GM19463 (cell line): ENCODE measurements around the gene ARHGEF1.

Experiments used
- ATAC-seq: cut with Tn5 transposase; IDR thresholded peaks from one replicate; pipeline ENCODE4 v1.9.1; 2021; ENCODE audit warnings: mild to moderate bottlenecking, moderate library complexity; ENCODE audit not compliant: unreplicated experiment

Gene ARHGEF1

DNA sequence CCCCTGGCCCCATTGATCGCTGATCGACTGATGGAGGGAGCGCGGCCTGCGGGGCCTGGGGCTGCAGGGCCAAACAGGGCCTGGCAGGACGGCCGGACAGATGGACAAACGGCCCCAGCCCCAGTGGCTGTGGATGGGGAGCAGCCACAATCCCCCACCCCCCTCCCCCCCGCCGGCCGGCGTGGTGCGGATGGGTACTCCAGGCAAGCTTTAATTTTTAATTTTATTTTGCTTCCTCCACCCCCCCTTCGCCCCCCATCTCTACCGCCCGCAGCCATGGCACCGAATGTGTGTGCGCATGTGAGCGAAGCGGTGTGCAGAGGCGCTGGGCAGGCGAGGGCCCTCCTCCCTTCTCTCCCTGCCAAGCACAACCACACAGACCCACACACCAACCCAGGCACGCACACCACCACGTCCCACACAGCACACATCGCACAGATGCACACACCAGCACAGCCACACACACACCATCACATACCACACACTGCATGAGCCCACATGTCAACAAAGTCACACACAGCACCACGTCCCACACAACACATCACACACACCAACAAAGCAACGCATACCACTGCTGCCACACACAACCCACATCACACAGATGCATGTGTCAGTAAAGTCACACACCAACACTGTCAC is 32.9 kb downstream of the ARHGEF1 start:
- ATAC-seq: no peak

DNA sequence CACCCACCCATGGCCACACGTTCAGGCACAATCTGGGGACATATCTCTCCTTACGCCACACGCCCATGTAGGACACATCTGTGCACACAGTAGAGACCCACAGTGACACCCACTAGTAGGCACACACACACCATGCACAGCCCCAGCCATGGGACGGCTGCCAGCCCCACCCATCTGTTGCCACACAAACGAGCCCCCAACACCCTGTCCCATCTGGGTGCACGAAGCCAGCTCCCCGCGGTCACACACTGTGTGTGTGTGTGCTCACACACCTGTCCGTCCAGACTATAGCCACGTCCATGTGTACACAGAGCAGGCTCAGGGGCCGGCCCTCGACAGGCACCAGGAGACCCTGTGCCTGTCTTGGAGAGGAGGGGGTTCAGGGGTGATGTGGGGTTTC is 34.7 kb downstream of the ARHGEF1 start:
- ATAC-seq: no peak

DNA sequence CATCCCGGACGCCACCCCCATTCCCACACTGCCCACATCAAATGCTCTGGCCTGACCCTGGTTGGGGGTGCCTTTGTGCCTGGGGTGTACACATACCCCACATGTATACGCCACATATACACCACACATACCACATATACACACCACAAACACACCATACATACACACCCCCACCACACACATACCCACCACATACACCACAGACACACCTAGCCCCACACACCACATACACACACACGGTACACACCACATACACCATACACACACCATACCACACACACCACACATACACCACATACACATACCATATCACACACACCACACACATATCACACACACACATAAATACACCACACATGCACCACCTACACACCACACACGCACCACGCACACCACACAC is 35.1 kb downstream of the ARHGEF1 start:
- no peak for ATAC-seq

DNA sequence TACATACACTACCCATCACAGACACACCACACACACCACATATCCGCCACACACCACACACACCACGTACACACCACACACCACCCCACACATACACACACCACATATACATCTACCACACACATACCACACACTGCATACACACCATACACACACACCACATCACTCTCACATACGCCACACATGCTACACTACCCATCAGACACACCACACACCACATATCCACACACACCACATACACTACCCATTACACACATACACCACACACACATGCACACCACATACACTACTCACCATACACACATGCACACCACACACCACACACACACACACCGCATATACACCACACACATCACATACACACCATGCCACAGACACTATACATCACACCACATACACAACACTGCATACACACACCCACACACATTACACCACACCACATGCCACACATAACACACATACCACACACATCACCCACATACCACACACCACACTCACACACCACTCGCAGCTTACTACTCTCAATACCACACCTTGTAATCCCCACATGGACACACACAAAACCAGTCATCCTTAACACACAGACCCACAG is 35.8 kb downstream of the ARHGEF1 start:
- ATAC-seq: no peak

DNA sequence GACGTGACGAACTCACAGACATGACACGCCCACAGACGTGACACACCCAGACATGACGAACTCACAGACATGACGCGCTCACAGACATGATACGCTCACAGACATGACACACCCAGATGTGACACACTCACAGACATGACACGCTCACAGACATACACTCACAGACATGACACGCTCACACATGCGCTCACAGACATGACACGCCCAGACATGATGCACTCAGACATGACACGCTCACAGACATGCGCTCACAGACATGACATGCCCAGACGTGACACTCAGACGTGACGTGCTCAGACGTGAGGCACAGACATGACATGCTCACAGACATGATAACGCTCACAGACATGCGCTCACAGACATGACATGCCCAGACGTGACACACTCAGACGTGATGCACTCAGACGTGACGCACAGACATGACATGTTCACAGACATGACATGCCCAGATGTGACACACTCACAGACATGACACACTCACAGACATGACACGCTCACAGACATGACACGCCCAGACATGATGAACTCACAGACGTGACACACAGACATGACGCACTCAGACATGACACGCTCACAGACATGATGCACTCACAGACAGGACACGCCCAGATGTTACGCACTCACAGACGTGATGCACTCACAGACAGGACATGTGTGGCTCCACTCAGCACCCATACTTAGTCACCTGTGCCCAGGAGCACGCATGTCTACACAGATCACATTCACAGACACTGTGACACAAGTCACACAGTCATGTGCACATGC is 37.1 kb downstream of the ARHGEF1 start:
- ATAC-seq: no peak

DNA sequence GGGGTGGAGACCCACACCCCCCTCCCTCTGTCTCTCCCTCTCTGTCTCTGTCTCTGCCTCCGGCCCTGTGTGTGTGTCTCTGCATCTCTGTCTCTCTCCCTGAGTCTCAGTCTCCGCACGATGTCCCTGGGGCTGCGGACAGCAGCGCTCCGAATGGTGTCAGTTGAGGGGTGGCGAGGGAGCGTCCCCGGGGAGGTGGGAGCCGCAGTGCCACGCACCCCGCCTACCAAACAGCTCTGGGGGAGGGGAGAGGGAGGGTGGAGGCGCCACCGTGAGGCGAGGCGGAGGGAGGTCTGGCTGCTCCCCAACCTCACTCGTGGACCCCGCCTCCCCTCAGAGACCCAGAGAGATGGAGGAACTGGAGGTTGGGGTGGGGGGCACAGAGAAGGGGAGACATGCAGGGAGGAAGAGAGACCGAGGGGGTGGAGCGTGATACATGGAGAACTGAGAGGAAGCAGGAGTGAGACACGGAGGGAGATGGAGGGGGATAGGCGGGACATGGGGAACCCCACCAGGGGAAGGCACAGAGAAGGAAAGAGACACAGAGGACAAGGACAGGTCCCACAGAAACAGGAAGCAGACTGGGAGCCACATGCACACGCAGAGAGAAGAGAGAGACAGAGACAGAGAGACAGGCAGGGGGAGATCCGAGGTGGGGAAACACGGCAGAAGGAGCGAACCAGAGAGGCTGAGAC is 38.0 kb downstream of the ARHGEF1 start:
- ATAC-seq: no peak

DNA sequence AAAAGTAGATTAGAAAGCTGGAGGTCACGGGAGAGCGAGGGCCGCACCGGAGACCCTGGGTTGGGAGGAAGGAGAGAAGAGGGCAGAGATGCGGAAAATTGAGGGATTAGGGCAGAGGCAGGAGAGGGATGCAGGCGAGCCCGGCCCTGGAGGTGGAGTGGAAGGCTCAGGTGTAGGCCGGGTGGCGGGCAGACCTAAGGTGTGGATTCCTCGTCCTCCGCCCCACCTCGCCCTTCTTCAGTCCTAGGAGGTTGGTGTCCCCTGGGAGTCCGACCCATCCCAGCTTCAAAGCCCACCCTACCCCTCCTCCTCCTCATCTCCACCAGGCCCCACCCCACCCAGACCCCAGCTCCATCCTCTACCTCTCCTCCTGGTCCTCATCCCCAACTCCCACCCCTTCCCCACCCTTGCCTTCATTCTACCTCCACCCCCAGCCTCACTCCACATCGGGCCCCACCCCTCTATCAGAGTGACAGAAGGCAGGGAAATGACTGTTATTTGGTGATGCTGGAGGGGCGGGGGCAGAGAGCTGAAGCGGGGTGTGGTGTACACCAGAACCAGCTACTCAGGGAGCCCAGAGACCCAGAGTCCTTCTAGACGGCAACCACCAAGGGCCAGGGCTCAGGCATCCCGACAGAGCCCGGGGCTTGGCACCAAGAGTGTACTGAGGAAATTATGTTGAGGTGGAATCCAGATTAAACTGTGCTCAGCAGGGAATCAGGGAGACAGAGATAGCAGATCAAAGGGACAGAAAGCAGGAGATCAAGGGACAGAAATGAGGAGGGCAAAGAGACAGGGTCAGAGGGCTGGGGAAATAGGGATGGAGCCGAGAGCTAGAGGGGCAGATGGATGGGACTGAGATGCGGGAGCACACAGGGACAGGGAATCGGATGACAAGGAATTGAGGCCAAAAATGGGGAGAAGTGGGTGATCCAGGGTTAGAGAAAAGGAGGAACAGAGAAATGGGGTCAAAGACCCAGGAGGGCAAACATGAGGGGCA is 38.9 kb downstream of the ARHGEF1 start:
- no peak for ATAC-seq

DNA sequence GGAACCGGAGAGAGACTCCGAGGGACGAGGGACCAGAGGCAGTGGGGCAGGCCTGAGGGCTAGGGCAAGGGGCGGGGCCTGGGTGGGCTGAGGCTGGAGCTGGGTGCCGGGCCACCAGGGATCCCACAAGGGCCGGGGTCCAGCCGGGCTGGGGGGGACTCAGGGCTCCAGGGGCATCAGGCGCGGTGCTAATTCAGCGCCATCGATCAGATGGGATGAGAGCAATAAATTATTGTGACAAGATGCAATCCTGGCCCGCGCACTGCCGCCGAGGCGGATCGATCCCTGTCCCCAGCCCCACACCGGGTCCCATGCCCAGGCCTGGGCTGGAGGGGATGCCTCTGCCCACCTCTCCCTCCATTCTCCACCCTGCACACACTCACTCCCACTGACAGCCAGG is 39.6 kb downstream of the ARHGEF1 start:
- no peak for ATAC-seq

DNA sequence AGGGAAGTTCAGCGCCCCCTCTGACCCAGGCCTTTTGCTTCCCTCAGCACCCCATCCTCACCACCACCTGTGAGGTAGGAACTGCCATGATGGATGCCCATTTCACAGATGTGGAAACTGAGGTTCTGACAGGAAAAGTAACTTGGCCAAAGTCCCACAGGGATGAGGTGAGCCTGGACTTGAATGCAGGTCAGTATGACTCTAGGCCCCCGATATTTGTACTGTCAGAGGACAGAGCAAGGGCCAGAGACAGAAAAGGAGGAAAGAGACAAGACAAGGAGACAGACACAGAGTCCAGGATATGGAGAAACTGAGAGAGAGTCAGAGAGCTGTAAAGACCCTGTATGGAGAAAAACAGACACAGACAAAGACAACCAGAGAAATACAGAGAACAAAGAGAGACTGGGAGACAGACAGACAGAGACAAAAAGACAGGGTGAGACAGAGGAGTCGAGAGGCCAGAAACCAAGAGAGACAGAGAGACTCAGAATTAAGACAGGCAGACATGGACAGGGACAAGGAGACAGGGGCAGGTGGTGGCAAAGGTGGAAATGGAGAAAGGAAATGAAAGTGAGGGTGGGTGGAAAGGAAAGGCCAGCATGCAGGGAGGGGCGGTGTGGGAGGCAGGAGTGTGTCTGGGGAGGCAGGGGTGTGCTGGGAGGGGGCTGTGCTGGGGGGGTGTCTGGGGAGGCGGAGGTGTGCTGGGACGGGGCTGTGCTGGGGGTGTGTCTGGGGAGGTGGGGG is 40.2 kb downstream of the ARHGEF1 start:
- no peak for ATAC-seq

DNA sequence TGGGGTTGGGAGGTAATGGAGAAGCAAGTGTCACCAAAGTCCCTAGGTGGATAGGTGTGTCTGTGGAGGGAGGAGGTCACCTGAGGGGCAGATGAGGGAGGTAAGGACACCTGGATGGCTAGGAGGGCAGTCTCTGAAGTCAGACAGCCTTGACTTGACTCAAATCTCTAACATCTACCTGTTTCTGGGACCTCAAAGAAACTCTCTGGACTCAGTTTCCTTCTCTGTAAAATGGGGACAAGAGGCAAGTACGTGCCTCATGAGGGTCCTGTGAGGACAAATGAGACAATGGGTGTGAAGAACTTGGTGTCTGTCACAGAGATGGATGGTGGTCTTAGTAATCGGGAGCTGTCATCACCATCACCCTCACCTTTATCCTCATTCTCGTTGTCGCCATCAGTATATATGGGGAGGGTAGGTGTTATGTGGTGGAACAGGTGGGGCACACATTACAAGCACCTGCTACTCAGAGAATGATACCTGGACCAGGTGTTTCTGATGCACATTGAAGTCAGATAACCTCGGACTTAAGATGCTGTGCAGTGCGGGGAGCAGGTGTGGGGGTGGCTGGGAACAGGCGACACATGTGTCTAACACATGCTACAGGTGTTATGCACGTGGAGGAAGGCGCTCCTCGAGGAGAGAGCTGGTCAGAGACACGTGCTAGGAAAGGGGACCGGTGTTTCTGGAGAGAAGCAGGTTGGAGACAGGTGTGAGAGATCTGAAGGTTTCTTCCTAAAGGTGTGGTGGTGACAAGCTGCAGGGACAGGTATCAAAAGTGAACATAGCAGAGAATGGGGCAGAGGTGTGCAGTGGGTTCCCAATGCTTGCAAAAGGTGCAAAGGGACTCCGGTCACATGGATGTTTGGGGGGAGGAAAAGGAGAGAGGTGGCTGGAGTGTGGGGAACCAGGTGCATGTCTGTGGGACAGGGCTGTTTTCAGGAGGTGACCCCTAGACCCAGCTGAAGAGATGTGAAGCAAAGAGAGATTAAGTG is 41.5 kb downstream of the ARHGEF1 start:
- ATAC-seq: no peak

DNA sequence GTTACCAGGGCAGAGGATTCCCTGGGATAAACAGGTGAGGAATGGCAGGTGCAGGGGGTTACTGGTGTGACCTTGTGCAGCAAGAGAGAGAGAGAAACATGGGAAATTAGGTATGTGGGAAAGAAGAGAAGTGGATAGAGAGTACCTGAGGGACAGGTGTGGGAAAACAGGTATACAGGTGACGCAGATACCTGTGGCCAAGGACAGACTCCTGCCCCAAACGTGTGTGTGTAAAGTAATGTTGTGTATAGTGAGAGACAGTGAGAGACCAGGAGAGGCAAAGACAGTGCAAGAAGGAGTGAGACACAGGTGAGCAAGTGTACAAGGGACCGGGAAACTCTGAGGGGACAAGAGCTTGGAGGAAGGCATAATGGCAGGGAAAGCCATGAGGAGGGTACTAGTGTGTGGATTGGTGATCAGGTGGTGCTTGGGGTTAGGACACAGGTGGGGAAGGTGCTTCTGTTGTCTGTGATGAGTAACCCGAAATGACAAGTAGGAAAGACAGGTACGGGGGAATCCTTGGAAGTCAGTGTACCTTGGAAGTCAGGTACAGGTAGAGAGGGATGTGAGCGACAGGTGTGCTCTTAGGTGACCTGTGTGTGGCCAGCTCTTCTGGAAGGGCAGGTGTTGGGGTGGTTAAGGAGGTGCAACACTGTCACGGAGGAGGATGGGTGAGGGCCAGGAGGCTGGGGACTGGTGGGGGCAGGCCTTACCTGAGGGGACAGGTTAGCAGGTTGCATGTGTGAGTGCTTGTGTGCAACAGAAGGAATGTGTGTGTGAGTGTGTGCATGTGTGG is 42.4 kb downstream of the ARHGEF1 start:
- no peak for ATAC-seq

DNA sequence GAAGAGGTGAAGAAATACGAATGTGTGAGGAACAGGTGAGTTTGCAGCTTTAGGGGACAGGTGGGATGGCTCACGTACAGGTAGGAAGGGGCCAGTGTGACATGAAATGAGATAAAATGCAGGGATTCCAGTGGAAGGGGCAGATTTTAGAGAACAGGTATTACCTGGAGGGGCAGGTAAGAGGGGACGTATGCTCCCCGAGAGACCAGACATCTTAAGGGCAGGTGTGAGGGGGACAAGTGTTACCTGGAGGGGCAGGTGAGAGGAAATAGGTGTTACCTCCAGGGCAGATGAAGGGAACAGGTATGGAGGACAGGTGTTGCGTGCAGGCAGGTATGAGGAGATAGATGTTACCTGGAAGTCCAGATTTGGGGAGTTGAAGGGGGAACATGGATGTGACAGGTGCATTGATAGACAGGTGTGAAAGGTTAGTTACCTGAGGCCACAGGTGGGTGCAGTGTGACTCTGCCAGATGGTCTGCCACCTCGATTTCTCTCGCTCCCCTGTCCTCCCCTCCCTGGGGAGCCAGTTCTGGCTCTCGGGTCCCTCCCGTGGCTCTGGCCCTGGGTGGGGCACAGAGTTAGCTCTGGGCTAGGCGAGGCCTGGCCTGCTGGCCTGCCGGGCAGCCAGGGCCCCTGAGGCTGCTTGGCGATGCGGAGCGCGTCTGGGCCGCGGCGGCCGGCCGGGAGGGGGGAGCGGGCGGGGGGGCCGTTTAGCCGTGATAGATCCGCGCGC is 43.2 kb downstream of the ARHGEF1 start:
- no peak for ATAC-seq

DNA sequence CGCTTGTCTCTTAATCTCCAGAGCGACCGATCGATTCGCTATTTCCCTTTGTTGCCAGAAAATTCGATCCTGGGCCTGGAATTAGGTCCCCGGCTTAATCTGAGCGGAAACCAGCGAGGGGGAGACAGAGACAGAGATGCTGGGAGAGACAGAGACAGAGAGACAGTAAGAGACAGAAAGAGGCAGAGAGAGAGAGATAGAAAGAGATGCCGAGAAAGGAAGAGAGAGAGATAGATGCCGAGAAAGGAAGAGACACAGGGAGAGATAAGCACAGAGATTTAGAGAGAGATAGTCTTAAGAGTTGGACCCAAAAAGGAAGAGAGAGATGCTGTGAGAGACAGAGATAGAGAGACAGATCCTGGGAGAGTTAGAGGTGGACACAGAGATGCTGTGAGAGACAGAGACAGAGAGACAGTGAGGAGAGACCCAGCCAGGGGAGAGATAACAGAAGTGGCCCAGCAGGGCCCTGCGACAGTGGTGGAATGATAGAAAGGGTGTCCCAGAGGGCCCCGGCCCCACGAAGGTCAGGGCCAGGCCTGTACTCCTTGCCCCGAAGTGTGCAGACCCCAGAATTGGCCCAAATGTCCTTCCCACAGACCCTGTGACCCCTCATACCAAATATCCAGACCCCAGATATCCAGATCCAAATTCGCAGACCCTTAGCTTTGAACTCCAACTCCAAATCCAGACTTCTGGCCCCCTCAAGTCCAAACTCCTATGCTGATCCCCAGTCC is 43.9 kb downstream of the ARHGEF1 start:
- ATAC-seq: no peak

DNA sequence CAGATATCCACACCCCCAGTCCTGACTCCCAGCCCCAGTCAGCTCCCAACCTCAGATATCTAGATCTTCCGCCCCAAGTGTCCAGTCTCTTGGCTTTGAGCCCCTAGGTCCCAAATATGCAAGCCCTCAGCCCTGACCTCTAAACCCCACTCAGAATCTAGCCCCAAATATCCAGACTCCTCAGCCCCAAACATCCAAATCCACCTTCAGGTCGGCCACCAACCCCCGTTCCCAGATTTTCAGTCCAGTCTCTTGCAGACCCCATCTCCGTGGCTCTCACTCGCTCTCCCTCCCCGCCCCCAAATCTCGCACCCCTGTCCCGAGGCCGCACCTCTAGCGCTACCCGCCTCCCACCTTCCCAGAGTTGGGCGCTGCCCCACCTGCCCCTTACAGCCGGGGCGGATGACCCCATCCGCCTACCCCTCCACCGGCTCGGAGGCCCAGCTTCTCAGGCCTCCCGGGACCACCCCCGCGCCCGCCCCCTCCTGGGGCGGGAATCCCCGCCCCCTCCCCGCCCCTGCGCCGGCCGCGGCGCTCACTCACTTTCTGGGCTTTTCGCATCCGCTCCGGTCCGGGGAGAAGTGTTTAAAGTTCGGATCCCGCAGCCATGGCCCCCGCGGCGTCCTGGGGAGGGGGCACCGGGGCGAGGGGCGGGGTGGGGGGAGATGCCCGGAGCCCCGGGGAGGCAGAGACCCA is 44.7 kb downstream of the ARHGEF1 start:
- no peak for ATAC-seq

DNA sequence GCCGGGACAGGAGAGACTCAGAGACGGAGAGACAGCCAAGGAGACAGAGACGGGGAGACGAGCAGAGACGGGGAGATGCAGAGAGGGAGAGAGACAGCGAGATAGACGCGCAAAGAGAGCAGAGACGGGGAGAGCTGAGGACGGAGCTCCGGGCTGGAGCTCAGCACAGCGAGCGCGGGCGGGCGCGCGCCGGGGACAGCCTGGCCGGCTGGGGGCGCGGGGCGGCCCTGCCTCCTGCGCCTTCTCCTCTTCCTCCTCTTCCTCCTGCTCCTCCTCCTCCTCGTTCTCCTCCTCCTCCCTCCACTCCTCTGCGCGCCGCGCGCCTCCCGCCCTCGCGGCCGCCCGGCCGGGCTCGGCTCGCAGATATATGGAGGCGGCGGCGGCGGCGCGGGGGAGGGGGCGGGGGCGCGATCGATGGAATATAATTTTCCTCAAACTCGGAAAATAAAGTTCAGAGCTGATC is 45.3 kb downstream of the ARHGEF1 start, which contains the start of gene ERFL:
Gene ERFL, minus strand, starts transcription at position 229 of the 463 bp plus-strand sequence. CDS start 15,530 bp downstream, outside the sequence.
- no peak for ATAC-seq
